ENCODE results near the gene CA5A.
"Not testable (repeated sequence)": the region's sequence is repeated elsewhere in the genome, so short reads cannot be mapped to it uniquely, and the experiment has no call there.

Gene CA5A

DNA sequence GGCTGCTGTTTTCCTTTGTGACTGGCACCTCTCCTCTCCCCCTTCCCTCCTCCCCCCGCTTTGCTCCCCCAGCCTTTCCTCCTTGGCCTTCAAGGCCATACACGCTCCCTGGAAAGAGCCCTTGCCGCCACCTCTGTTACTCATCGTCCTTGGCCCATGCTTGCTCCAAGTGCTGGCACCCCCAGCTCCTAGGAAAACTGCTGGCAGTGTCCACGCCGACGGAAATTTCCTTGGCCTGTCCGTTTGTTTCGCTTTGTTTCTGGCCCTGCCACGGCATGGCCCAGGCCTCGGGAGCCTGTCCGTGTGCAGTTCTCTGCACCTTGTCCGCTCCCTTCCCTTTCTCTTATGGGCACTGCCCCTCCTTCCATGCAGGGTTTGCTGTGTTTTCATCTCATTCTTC lies 18.0 kb downstream of the CA5A start:
- no peak for TF ChIP-seq CTCF (conservative IDR thresholded peaks at IDR 0.05; ENCODE audit: low read length)
- H3K4me3 ChIP-seq (ENCODE audit: low read length) = peak overlapping the region; percentile 39
- DNase-seq (ENCODE audit: low read depth) = peak; percentile 77

DNA sequence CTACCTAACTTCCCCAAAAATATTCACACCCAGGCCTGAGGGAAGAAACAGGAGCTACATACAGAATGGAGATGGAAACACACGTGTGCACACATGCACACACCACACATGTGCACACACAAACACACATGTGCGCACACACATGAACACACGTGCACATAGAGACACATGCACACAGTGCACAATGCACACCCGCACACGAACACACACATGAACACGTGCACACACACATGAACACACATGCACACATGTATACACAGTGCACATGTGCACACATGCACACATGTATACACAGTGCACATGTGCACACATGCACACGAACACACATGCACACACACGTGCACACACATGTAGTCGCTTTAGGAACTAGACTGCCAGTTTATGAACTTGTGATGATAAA lies 18.8 kb downstream of the CA5A start:
- no peak overlapping the region for H3K4me3 ChIP-seq (ENCODE audit: low read length)
- DNase-seq (ENCODE audit: low read depth) = no peak
- no peak for TF ChIP-seq CTCF (conservative IDR thresholded peaks at IDR 0.05; ENCODE audit: low read length)

GRCh38 chr16:87914812-87915211 lies 21.5 kb downstream of the CA5A start:
- no peak for DNase-seq (ENCODE audit: low read depth)
- TF ChIP-seq CTCF (conservative IDR thresholded peaks at IDR 0.05; ENCODE audit: low read length) = no peak

GRCh38 chr16:87914021-87914725 lies 22.2 kb downstream of the CA5A start:
- not testable (repeated sequence) for DNase-seq (ENCODE audit: low read depth)

More at GRCh38 chr16:87914812-87915211, 21.5 kb downstream of the CA5A start:
- no peak overlapping the region for H3K4me3 ChIP-seq (ENCODE audit: low read length)

GRCh38 chr16:87912691-87913090 lies 23.6 kb downstream of the CA5A start:
- not testable (repeated sequence) for DNase-seq (ENCODE audit: low read depth); H3K4me3 ChIP-seq (ENCODE audit: low read length)

More at GRCh38 chr16:87914021-87914725, 22.2 kb downstream of the CA5A start:
- not testable (repeated sequence) for H3K4me3 ChIP-seq (ENCODE audit: low read length)

DNA sequence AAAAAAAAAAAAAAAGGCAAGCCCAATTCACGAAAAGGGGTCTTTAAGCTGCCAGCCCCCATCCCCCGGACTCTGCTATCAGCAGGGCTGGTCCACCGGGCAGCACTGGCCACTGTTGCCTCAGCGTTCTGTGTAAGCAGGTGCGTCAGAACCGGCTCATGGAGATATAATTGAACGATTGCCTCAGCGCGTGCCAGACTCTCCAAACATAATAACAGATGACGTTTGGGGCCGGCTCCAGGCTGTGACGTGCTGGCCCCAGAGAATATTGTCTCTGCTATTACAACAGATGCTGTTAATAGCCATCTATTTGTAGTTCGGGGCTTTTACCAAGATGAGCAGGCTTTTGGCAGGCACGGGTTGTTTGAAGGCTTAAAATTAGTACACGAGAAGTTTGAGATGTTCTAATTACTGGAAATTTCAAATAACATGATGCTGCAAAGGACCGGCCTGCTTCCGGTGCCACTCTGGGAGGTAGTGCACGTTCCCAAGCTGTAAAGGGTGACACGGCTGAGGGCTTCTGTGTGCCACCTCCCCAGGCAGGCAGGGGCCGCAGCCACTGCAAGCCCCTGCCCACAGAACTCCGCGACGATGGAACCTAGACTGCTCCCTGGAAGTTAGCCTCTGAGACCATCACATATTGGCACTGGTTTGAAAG lies 25.1 kb downstream of the CA5A start:
- peak; percentile 86 for DNase-seq (ENCODE audit: low read depth)
- not testable (repeated sequence) for H3K4me3 ChIP-seq (ENCODE audit: low read length)

DNA sequence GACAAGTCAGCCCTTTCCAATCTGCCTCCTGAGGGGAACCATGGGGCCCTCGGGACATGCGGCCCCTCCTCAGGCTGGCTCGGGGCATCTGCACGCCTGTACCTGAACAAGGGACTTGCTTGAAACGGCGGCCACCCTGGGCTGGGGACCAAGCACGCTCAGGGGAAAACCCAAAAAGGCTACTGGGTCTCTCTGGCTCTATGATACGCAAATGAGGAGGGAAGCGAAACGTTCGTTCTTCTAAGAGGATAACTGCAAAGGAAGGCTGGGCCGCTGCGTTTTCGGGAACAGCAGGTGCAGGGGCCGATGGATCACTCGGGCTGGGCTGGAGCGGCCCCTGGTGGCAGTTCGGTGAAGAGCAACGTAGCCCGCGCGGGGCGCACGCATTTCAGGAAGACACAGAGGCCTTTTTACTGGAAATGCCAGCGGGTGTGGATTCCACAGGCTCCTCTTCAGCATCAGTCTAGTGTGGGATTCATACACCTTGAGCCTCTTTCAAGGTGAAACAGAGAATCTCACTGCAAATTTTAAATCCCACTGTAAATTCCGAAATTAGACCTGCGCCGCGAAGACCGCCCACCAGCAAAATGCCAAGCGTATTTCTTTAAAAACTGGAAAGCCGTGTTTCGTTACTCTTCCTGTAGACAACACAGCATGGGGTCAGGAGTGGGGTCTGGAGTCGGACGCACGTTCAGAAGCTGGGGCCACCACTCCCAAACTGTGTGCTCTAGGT lies 27.0 kb downstream of the CA5A start:
- not testable (repeated sequence) for H3K4me3 ChIP-seq (ENCODE audit: low read length)
- DNase-seq (ENCODE audit: low read depth) = peak; percentile 51
- peak; percentile 78 for TF ChIP-seq CTCF (conservative IDR thresholded peaks at IDR 0.05; ENCODE audit: low read length)

DNA sequence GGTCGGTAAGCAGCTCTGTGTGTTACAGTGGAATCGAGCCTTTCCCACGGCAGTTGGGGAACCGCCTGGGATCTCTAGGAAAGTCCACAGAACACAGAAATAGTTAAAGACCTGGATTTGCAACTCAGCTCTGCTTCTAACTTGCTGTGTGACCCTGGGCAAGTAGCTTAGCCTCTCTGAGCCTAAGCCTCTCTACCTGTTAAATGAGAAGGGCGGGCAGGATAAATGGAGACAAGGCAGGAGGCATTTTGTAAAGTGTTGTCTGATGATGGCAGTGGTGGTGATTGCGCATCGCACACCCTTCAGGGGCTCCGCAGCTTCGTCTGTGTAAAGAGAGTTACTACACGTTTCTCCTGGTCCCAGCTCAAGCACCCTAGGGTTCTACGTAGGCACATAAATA lies 28.2 kb downstream of the CA5A start:
- H3K4me3 ChIP-seq (ENCODE audit: low read length); DNase-seq (ENCODE audit: low read depth): not testable (repeated sequence)

DNA sequence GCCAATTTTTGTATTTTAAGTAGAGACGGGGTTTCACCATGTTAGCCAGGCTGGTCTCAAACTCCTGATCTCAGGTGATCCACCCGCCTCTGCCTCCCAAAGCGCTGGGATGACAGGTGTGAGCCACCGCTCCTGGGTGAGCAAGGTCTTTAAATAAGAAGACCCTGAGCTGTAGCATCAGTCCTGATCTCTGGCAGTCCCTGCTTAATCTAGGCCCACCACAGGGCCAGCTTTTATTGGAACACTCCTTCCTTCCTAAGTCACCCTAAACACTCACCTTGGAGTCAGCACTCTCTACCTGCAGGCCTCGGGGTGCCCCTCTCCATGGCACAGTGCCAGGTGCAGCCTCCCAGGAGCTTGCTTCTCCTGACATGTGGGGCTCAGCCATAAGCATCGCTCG lies 30.8 kb downstream of the CA5A start:
- H3K4me3 ChIP-seq (ENCODE audit: low read length); DNase-seq (ENCODE audit: low read depth): not testable (repeated sequence)

- not testable (repeated sequence) for DNase-seq (ENCODE audit: low read depth); H3K4me3 ChIP-seq (ENCODE audit: low read length)
Measured at GRCh38 chr16:87904963-87905362, 31.4 kb downstream of the CA5A start.

GRCh38 chr16:87900489-87900888 lies 35.8 kb downstream of the CA5A start:
- not testable (repeated sequence) for H3K4me3 ChIP-seq (ENCODE audit: low read length); DNase-seq (ENCODE audit: low read depth)

Data from AG10803 (cell line).